Activated naive CD8-positive, alpha-beta T cell (primary cell): ENCODE measurements around the gene CLEC6A.
A peak's percentile ranks its signal among the peaks of the same experiment; 100 is the strongest.
"Not testable (repeated sequence)": the region's sequence is repeated elsewhere in the genome, so short reads cannot be mapped to it uniquely, and the experiment has no call there.

Source experiments
- H3K27ac Mint-ChIP-seq: one replicate; pipeline ENCODE4 v1.8.0; 2021; ENCODE audit warnings: mixed read lengths
- H3K27me3 Mint-ChIP-seq: one replicate; pipeline ENCODE4 v1.8.0; 2021; ENCODE audit warnings: mixed read lengths
- H3K36me3 Mint-ChIP-seq: one replicate; pipeline ENCODE4 v1.8.0; 2021; ENCODE audit warnings: mixed read lengths
- H3K4me1 Mint-ChIP-seq: one replicate; pipeline ENCODE4 v1.8.0; 2021; ENCODE audit warnings: low read depth, mixed read lengths
- H3K4me3 Mint-ChIP-seq: one replicate; pipeline ENCODE4 v1.8.0; 2021; ENCODE audit warnings: mild to moderate bottlenecking, mixed read lengths
- H3K9me3 Mint-ChIP-seq: one replicate; pipeline ENCODE4 v1.8.0; 2021; ENCODE audit warnings: low read depth, mixed read lengths

Gene CLEC6A

GRCh38 chr12:8455727-8456360 is at the start of gene CLEC6A:
CLEC6A (plus strand) TSS chr12:8455962; CDS start chr12:8456112, 150 bp downstream.
- H3K4me3 Mint-ChIP-seq, result no peak within 1 kb of the TSS
- no peaks in the 10 kb centered on the region for H3K36me3 Mint-ChIP-seq
- no peaks in the 10 kb centered on the region for H3K4me1 Mint-ChIP-seq
- H3K9me3 Mint-ChIP-seq, result no peaks in the 10 kb centered on the region
- H3K27ac Mint-ChIP-seq, result no peak within 1 kb of the TSS
- H3K27me3 Mint-ChIP-seq, result peaks cover 10% of the 10 kb centered on the region

GRCh38 chr12:8419576-8419975 is 36.2 kb upstream of the CLEC6A start:
- H3K4me1 Mint-ChIP-seq, H3K27ac Mint-ChIP-seq, H3K27me3 Mint-ChIP-seq, H3K9me3 Mint-ChIP-seq, H3K4me3 Mint-ChIP-seq, H3K36me3 Mint-ChIP-seq: not testable (repeated sequence)

GRCh38 chr12:8420506-8420905 is 35.3 kb upstream of the CLEC6A start:
- H3K27ac Mint-ChIP-seq, result no peak overlapping the region
- H3K36me3 Mint-ChIP-seq, result no peaks in the 10 kb centered on the region
- H3K9me3 Mint-ChIP-seq, result no peaks in the 10 kb centered on the region
- no peaks in the 10 kb centered on the region for H3K27me3 Mint-ChIP-seq
- H3K4me3 Mint-ChIP-seq, result no peak overlapping the region
- no peaks in the 10 kb centered on the region for H3K4me1 Mint-ChIP-seq

- H3K4me3 Mint-ChIP-seq, H3K4me1 Mint-ChIP-seq, H3K27me3 Mint-ChIP-seq: not testable (repeated sequence)
Measured at GRCh38 chr12:8444536-8445278, 11.1 kb upstream of the CLEC6A start.

GRCh38 chr12:8445731-8446130 is 10.0 kb upstream of the CLEC6A start:
- Mint-ChIP-seq H3K4me1 (no peaks in the 10 kb centered on the region), H3K27ac (no peak overlapping the region)

More at GRCh38 chr12:8444536-8445278, 11.1 kb upstream of the CLEC6A start:
- H3K27ac Mint-ChIP-seq, H3K36me3 Mint-ChIP-seq, H3K9me3 Mint-ChIP-seq: not testable (repeated sequence)

GRCh38 chr12:8446642-8447547 is 8.9 kb upstream of the CLEC6A start:
- H3K4me3 Mint-ChIP-seq, result no peak overlapping the region
- no peaks in the 10 kb centered on the region for H3K4me1 Mint-ChIP-seq
- H3K27ac Mint-ChIP-seq, result peak overlapping the region; percentile 13
- H3K9me3 Mint-ChIP-seq, result no peaks in the 10 kb centered on the region
- peaks cover 2% of the 10 kb centered on the region for H3K27me3 Mint-ChIP-seq
- H3K36me3 Mint-ChIP-seq, result no peaks in the 10 kb centered on the region

More at GRCh38 chr12:8445731-8446130, 10.0 kb upstream of the CLEC6A start:
- H3K27me3 Mint-ChIP-seq, result peaks cover 2% of the 10 kb centered on the region
- H3K36me3 Mint-ChIP-seq, result no peaks in the 10 kb centered on the region
- H3K9me3 Mint-ChIP-seq, result no peaks in the 10 kb centered on the region
- H3K4me3 Mint-ChIP-seq, result no peak overlapping the region

- Mint-ChIP-seq H3K27me3 (peaks cover 3% of the 10 kb centered on the region), H3K36me3 (no peaks in the 10 kb centered on the region), H3K4me1 (no peaks in the 10 kb centered on the region), H3K4me3 (no peak overlapping the region), H3K27ac (no peak overlapping the region), H3K9me3 (no peaks in the 10 kb centered on the region)
Measured at GRCh38 chr12:8449355-8449859, 6.4 kb upstream of the CLEC6A start.

- Mint-ChIP-seq H3K9me3 (no peaks in the 10 kb centered on the region), H3K4me3 (no peak overlapping the region), H3K36me3 (no peaks in the 10 kb centered on the region), H3K4me1 (no peaks in the 10 kb centered on the region), H3K27ac (no peak overlapping the region), H3K27me3 (peaks cover 6% of the 10 kb centered on the region)
Measured at GRCh38 chr12:8452036-8452435, 3.7 kb upstream of the CLEC6A start.

- peaks cover 9% of the 10 kb centered on the region for H3K27me3 Mint-ChIP-seq
- H3K4me3 Mint-ChIP-seq, result no peak overlapping the region
- H3K9me3 Mint-ChIP-seq, result no peaks in the 10 kb centered on the region
- H3K27ac Mint-ChIP-seq, result no peak overlapping the region
- H3K4me1 Mint-ChIP-seq, result no peaks in the 10 kb centered on the region
- H3K36me3 Mint-ChIP-seq, result no peaks in the 10 kb centered on the region
Measured at GRCh38 chr12:8453021-8453513, 2.7 kb upstream of the CLEC6A start.

GRCh38 chr12:8453796-8454195 is 2.0 kb upstream of the CLEC6A start:
- no peaks in the 10 kb centered on the region for H3K4me1 Mint-ChIP-seq
- peaks cover 10% of the 10 kb centered on the region for H3K27me3 Mint-ChIP-seq
- H3K27ac Mint-ChIP-seq, result no peak overlapping the region
- no peaks in the 10 kb centered on the region for H3K9me3 Mint-ChIP-seq
- H3K4me3 Mint-ChIP-seq, result no peak overlapping the region
- H3K36me3 Mint-ChIP-seq, result no peaks in the 10 kb centered on the region

GRCh38 chr12:8455271-8455670 is 491 bp upstream of the CLEC6A start:
- no peaks in the 10 kb centered on the region for H3K4me1 Mint-ChIP-seq
- no peaks in the 10 kb centered on the region for H3K36me3 Mint-ChIP-seq
- H3K9me3 Mint-ChIP-seq, result no peaks in the 10 kb centered on the region
- H3K27ac Mint-ChIP-seq, result no peak overlapping the region
- H3K27me3 Mint-ChIP-seq, result peaks cover 10% of the 10 kb centered on the region
- no peak overlapping the region for H3K4me3 Mint-ChIP-seq

- Mint-ChIP-seq H3K9me3 (no peaks in the 10 kb centered on the region), H3K27ac (no peak overlapping the region), H3K27me3 (peaks cover 6% of the 10 kb centered on the region), H3K36me3 (no peaks in the 10 kb centered on the region), H3K4me1 (no peaks in the 10 kb centered on the region), H3K4me3 (no peak overlapping the region)
Measured at GRCh38 chr12:8461426-8461825, 5.7 kb downstream of the CLEC6A start.

GRCh38 chr12:8465301-8465996 is 9.7 kb downstream of the CLEC6A start:
- Mint-ChIP-seq H3K4me3 (no peak overlapping the region), H3K4me1 (no peaks in the 10 kb centered on the region), H3K27me3 (peaks cover 8% of the 10 kb centered on the region), H3K9me3 (peaks cover 18% of the 10 kb centered on the region), H3K36me3 (peaks cover 13% of the 10 kb centered on the region), H3K27ac (no peak overlapping the region)

GRCh38 chr12:8466241-8466640 is 10.5 kb downstream of the CLEC6A start:
- Mint-ChIP-seq H3K27me3 (peaks cover 10% of the 10 kb centered on the region), H3K4me1 (no peaks in the 10 kb centered on the region), H3K9me3 (peaks cover 18% of the 10 kb centered on the region), H3K4me3 (no peak overlapping the region), H3K36me3 (peaks cover 13% of the 10 kb centered on the region), H3K27ac (no peak overlapping the region)
